ENCODE results near the gene OR9Q1. TPM values are rescaled to one million over a fixed set of nuclear protein-coding genes. Genes with fewer than 3 reads are reported as not detected.

The OR9Q1 gene
- total and polyA plus RNA-seq, 2 of the 8 experiments (the other 6 are each of a cell fraction or from before 2014, with no cell fraction given) = not detected

GRCh38 chr11:58177409-58178054 lies 153.9 kb downstream of the OR9Q1 start:
- Histone ChIP-seq H3K23me2 (ENCODE audit: low read depth, low read length) (no peaks in the 10 kb centered on the region), H3K27me3 (replicated peaks in 1 of 4; ENCODE audit: control insufficient read depth in 3 of 4, extremely low read depth in 1 of 4, insufficient read depth in 3 of 4, low read length in 3 of 4) (no peaks in the 10 kb centered on the region), H3K9ac (replicated peaks in 1 of 4; ENCODE audit: extremely low read depth in 1 of 4, low read depth in 3 of 4, low read length in 3 of 4) (no peak overlapping the region), H3K56ac (replicated peaks; ENCODE audit: insufficient read length, low read depth, low read length) (no peak overlapping the region), H3K4me2 (ENCODE audit: insufficient read depth in 1 of 2, low read depth in 2 of 2, low read length in 2 of 2) (no peak overlapping the region), H2BK12ac (ENCODE audit: low read depth, low read length) (no peak overlapping the region), H3K27ac (ENCODE audit: low read depth, low read length) (no peak overlapping the region), H4K91ac (replicated peaks; ENCODE audit: insufficient read length, low read length) (no peak overlapping the region), H2BK20ac (ENCODE audit: low read length) (no peak overlapping the region), H2AFZ (ENCODE audit: low read length) (no peak overlapping the region), H3K4me3 (ENCODE audit: extremely low read depth in 1 of 4, insufficient read depth in 2 of 4, low read depth in 3 of 4, low read length in 4 of 4) (no peak overlapping the region), H4K20me1 (replicated peaks in 1 of 2; ENCODE audit: control insufficient read depth in 1 of 2, insufficient read depth in 2 of 2, low read length in 2 of 2) (no peaks in the 10 kb centered on the region), H3K4ac (replicated peaks; ENCODE audit: insufficient read length, low read depth, low read length) (no peak overlapping the region), H3K9me3 (ENCODE audit: insufficient read depth in 2 of 2, low read depth in 1 of 2, low read length in 1 of 2) (peaks cover 0 to 16% of the 10 kb centered on the region in 2 experiments; a peak in 1 of 4 replicates), H2BK15ac (ENCODE audit: low read length) (no peak overlapping the region), H3K23ac (ENCODE audit: insufficient read length) (no peak overlapping the region), H3K4me1 (replicated peaks in 1 of 4; ENCODE audit: control insufficient read depth in 3 of 4, insufficient read depth in 4 of 4, low read length in 3 of 4) (no peaks in the 10 kb centered on the region), H4K8ac (ENCODE audit: extremely low read depth, insufficient read depth, low read length) (no peak overlapping the region), H2BK5ac (ENCODE audit: low read depth, low read length) (no peak overlapping the region), H4K5ac (ENCODE audit: insufficient read length, low read depth, low read length) (no peak overlapping the region), H2AK5ac (ENCODE audit: low read depth, low read length) (no peak overlapping the region), H3K36me3 (ENCODE audit: control insufficient read depth in 2 of 4, insufficient read depth in 4 of 4, low read length in 3 of 4) (no peaks in the 10 kb centered on the region; a peak in 1 of 8 replicates), H3K79me1 (ENCODE audit: low read depth, low read length) (no peaks in the 10 kb centered on the region), H3K14ac (ENCODE audit: insufficient read length) (no peak overlapping the region), H3K79me2 (ENCODE audit: control insufficient read depth in 1 of 2, insufficient read depth in 2 of 2, low read length in 2 of 2) (no peaks in the 10 kb centered on the region), H2BK120ac (replicated peaks; ENCODE audit: low read depth, low read length) (no peak overlapping the region), H3K18ac (ENCODE audit: extremely low read depth, low read length) (no peak overlapping the region)
- 76% methylated on average over 5 of the region's 5 CpGs; no CpG with 5 or more reads in 1 of the 2 experiments for WGBS, 2 experiments (ENCODE audit: extremely low coverage in 1 of 2, insufficient coverage in 1 of 2, insufficient read length in 1 of 2, insufficient replicate concordance in 2 of 2, low coverage in 1 of 2, low lambda C conversion rate in 2 of 2, missing lambda C conversion rate in 1 of 2)
- ChIA-PET POLR2A (ENCODE audit: partially characterized antibody) (no interaction called here), CTCF (ENCODE audit: partially characterized antibody) (no interaction called here)
- FAIRE-seq (no peak), DNase-seq (ENCODE audit: low read depth in 1 of 2, low spot score in 2 of 2) (no peak)
- TF ChIP-seq YY1 (IDR thresholded peaks at IDR 0.05; ENCODE audit: low read depth, low read length) (no peak), TCF12 (IDR thresholded peaks at IDR 0.05; ENCODE audit: low read depth, low read length) (no peak), SUZ12 (IDR thresholded peaks at IDR 0.05; ENCODE audit: low read length) (no peak), CHD2 (IDR thresholded peaks at IDR 0.05; ENCODE audit: low read length) (no peak), JUN (IDR thresholded peaks at IDR 0.05; ENCODE audit: low read depth, low read length) (no peak), RAD21 (IDR thresholded peaks at IDR 0.05 in 1 of 2, conservative IDR thresholded peaks at IDR 0.05 in 1 of 2; ENCODE audit: low read depth in 2 of 2, low read length in 2 of 2) (no peak), GABPA (IDR thresholded peaks at IDR 0.05; ENCODE audit: borderline replicate concordance, insufficient read depth, low read length) (no peak)
